H1 (cell line): Measurements from ENCODE around the gene MROH7. TPM values are rescaled to one million over a fixed set of nuclear protein-coding genes. Genes with fewer than 3 reads are reported as not detected.

Experiments
- CTCF ChIA-PET: fragments of 300-600 bp; sonication (Branson Sonifier 250); formaldehyde crosslinking; loops from one replicate; lab custom pipeline; 2021; ENCODE audit not compliant: partially characterized antibody; lab: Charles Lee
- POLR2A ChIA-PET: fragments of 300-600 bp; sonication (Branson Sonifier 250); formaldehyde crosslinking; loops from one replicate; lab custom pipeline; 2021; ENCODE audit warnings: inconsistent platforms; ENCODE audit not compliant: partially characterized antibody; lab: Charles Lee
- DNase-seq, 2 experiments: peaks; one replicate each; pipeline versions ENCODE4 v3.0.0 to v3.0.0-alpha.2; 2010 to 2022; ENCODE audit warnings: low spot score in 2 of 2, low read depth in 1 of 2, mixed read lengths in 1 of 2
- FAIRE-seq: peaks from 2 replicates; lab custom pipeline; 2011; peaks lifted over from hg19 to GRCh38; lab: Jason Lieb, UNC
- H2AFZ ChIP-seq: 2 replicates; pipeline ENCODE4 v1.8.1; 2012; ENCODE audit warnings: low read length, inconsistent platforms
- H2AK5ac ChIP-seq: 2 replicates; pipeline ENCODE4 v1.6.1; 2013; ENCODE audit warnings: low read depth, low read length
- H2BK120ac ChIP-seq: replicated peaks from 2 replicates; pipeline ENCODE3; 2013; ENCODE audit warnings: low read depth, low read length, inconsistent platforms
- H2BK12ac ChIP-seq: 2 replicates; pipeline ENCODE4 v1.6.1; 2013; ENCODE audit warnings: low read depth, low read length
- H2BK15ac ChIP-seq: 2 replicates; pipeline ENCODE4 v1.6.1; 2013; ENCODE audit warnings: low read length
- H2BK20ac ChIP-seq: 2 replicates; pipeline ENCODE4 v1.6.1; 2013; ENCODE audit warnings: low read length
- H2BK5ac ChIP-seq: 2 replicates; pipeline ENCODE4 v1.6.1; 2013; ENCODE audit warnings: low read depth, low read length
- H3K14ac ChIP-seq: 2 replicates; pipeline ENCODE4 v1.6.1; 2013; ENCODE audit warnings: inconsistent platforms; ENCODE audit not compliant: insufficient read length
- H3K18ac ChIP-seq: 2 replicates; pipeline ENCODE4 v1.6.1; 2013; ENCODE audit warnings: low read length; ENCODE audit errors: extremely low read depth
- H3K23ac ChIP-seq: 2 replicates; pipeline ENCODE4 v1.6.1; 2013; ENCODE audit warnings: inconsistent platforms; ENCODE audit not compliant: insufficient read length
- H3K23me2 ChIP-seq: 2 replicates; pipeline ENCODE4 v1.6.1; 2013; ENCODE audit warnings: low read depth, low read length
- H3K27ac ChIP-seq: 2 replicates; pipeline ENCODE4 v1.6.1; 2011; ENCODE audit warnings: low read depth, low read length, inconsistent platforms
- H3K27me3 ChIP-seq, 4 experiments: replicated peaks in 1 of 4; 1 replicate in 1 of 4; 2 replicates in 3 of 4; pipeline versions ENCODE4 v1.6.1 to v1.8.1; 2011 to 2013; ENCODE audit warnings: low read length in 3 of 4, mild to moderate bottlenecking in 3 of 4, inconsistent platforms in 2 of 4, mixed read lengths in 2 of 4, moderate library complexity in 1 of 4; ENCODE audit not compliant: control insufficient read depth in 3 of 4, insufficient read depth in 3 of 4; ENCODE audit errors: extremely low read depth in 1 of 4
- H3K36me3 ChIP-seq, 4 experiments: 2 replicates each; pipeline versions ENCODE4 v1.6.1 to v1.8.1; 2011 to 2013; ENCODE audit warnings: mild to moderate bottlenecking in 4 of 4, low read length in 3 of 4, moderate library complexity in 2 of 4, control low read depth in 1 of 4, inconsistent platforms in 1 of 4; ENCODE audit not compliant: insufficient read depth in 4 of 4, control insufficient read depth in 2 of 4
- H3K4ac ChIP-seq: replicated peaks from 2 replicates; pipeline ENCODE3; 2013; ENCODE audit warnings: low read length, low read depth, mixed read lengths, inconsistent platforms; ENCODE audit not compliant: insufficient read length
- H3K4me1 ChIP-seq, 4 experiments: replicated peaks in 1 of 4; 1 replicate in 1 of 4; 2 replicates in 3 of 4; pipeline versions ENCODE4 v1.6.1 to v1.8.1; 2011 to 2013; ENCODE audit warnings: low read length in 3 of 4, inconsistent platforms in 2 of 4, mixed read lengths in 1 of 4; ENCODE audit not compliant: insufficient read depth in 4 of 4, control insufficient read depth in 3 of 4
- H3K4me2 ChIP-seq, 2 experiments: 2 replicates each; pipeline versions ENCODE4 v1.6.1 to v1.8.1; 2011 to 2013; ENCODE audit warnings: low read depth in 2 of 2, low read length in 2 of 2, control low read depth in 1 of 2, inconsistent platforms in 1 of 2, mild to moderate bottlenecking in 1 of 2; ENCODE audit not compliant: insufficient read depth in 1 of 2
- H3K4me3 ChIP-seq, 4 experiments: fragments of 200-600, 300-600 bp in 1 of 4; sonication (generic), shearing (Covaris generic), sonication (Bioruptor Twin) in 1 of 4; 2 replicates each; pipeline versions ENCODE4 v1.5.1 to v1.8.1; 2011 to 2016; ENCODE audit warnings: low read length in 4 of 4, low read depth in 3 of 4, control low read depth in 2 of 4, inconsistent platforms in 2 of 4, mild to moderate bottlenecking in 2 of 4, mixed read lengths in 1 of 4, moderate library complexity in 1 of 4; ENCODE audit not compliant: insufficient read depth in 2 of 4; ENCODE audit errors: extremely low read depth in 1 of 4
- H3K56ac ChIP-seq: replicated peaks from 2 replicates; pipeline ENCODE3; 2013; ENCODE audit warnings: low read depth, mild to moderate bottlenecking, mixed read lengths, low read length, inconsistent platforms; ENCODE audit not compliant: insufficient read length
- H3K79me1 ChIP-seq: 2 replicates; pipeline ENCODE4 v1.6.1; 2013; ENCODE audit warnings: low read depth, low read length, control low read depth
- H3K79me2 ChIP-seq, 2 experiments: 2 replicates each; pipeline versions ENCODE4 v1.6.1 to v1.8.1; 2012 to 2013; ENCODE audit warnings: low read length in 2 of 2, mild to moderate bottlenecking in 2 of 2, inconsistent platforms in 1 of 2; ENCODE audit not compliant: insufficient read depth in 2 of 2, control insufficient read depth in 1 of 2
- H3K9ac ChIP-seq, 4 experiments: replicated peaks in 1 of 4; 1 replicate in 1 of 4; 2 replicates in 3 of 4; pipeline versions ENCODE4 v1.6.1 to v1.8.1; 2011 to 2013; ENCODE audit warnings: low read depth in 3 of 4, low read length in 3 of 4, control low read depth in 2 of 4, mild to moderate bottlenecking in 2 of 4, moderate library complexity in 2 of 4, inconsistent platforms in 1 of 4; ENCODE audit errors: extremely low read depth in 1 of 4
- H3K9me3 ChIP-seq, 2 experiments: 2 replicates each; pipeline versions ENCODE4 v1.6.1 to v1.8.1; 2012 to 2013; ENCODE audit warnings: mild to moderate bottlenecking in 2 of 2, moderate library complexity in 2 of 2, control low read depth in 1 of 2, inconsistent platforms in 1 of 2, low read depth in 1 of 2, low read length in 1 of 2, mixed read lengths in 1 of 2; ENCODE audit not compliant: insufficient read depth in 2 of 2
- H4K20me1 ChIP-seq, 2 experiments: replicated peaks in 1 of 2; 2 replicates each; pipeline versions ENCODE3 to v1.8.1; 2011 to 2013; ENCODE audit warnings: inconsistent platforms in 2 of 2, low read length in 2 of 2, mild to moderate bottlenecking in 1 of 2; ENCODE audit not compliant: insufficient read depth in 2 of 2, control insufficient read depth in 1 of 2
- H4K5ac ChIP-seq: 2 replicates; pipeline ENCODE4 v1.6.1; 2013; ENCODE audit warnings: low read length, low read depth, mixed read lengths, inconsistent platforms; ENCODE audit not compliant: insufficient read length
- H4K8ac ChIP-seq: 2 replicates; pipeline ENCODE4 v1.8.0; 2013; ENCODE audit warnings: mild to moderate bottlenecking, moderate library complexity, low read length, inconsistent platforms; ENCODE audit not compliant: insufficient read depth; ENCODE audit errors: extremely low read depth
- H4K91ac ChIP-seq: replicated peaks from 2 replicates; pipeline ENCODE3; 2013; ENCODE audit warnings: low read length, mixed read lengths, inconsistent platforms; ENCODE audit not compliant: insufficient read length
- ASH2L ChIP-seq: fragments of 200-600, 300-600 bp; sonication (generic); IDR thresholded peaks from one replicate; pipeline ENCODE4 v1.7.1; 2017; ENCODE audit warnings: low read length
- E2F6 ChIP-seq: IDR thresholded peaks from 2 replicates; pipeline ENCODE4 v1.6.1; 2012; ENCODE audit warnings: inconsistent platforms
- GABPA ChIP-seq: IDR thresholded peaks from 2 replicates; pipeline ENCODE4 v1.6.1; 2011; ENCODE audit warnings: mild to moderate bottlenecking, low read length, moderate library complexity, borderline replicate concordance; ENCODE audit not compliant: insufficient read depth
- JUND ChIP-seq: IDR thresholded peaks from 2 replicates; pipeline ENCODE4 v1.6.1; 2011; ENCODE audit warnings: mild to moderate bottlenecking, improper control_type of control experiment, low read length
- MAFK ChIP-seq: IDR thresholded peaks from 2 replicates; pipeline ENCODE4 v1.6.1; 2012; ENCODE audit warnings: low read depth, mild to moderate bottlenecking, improper control_type of control experiment, low read length
- MAX ChIP-seq: IDR thresholded peaks from 2 replicates; pipeline ENCODE4 v1.6.1; 2012; ENCODE audit warnings: inconsistent platforms
- POLR2AphosphoS5 ChIP-seq: IDR thresholded peaks from 2 replicates; pipeline ENCODE4 v1.6.1; 2011; ENCODE audit warnings: low read depth, low read length
- RFX5 ChIP-seq: IDR thresholded peaks from 2 replicates; pipeline ENCODE4 v1.6.1; 2011; ENCODE audit warnings: low read depth, low read length, improper control_type of control experiment, borderline replicate concordance
- RXRA ChIP-seq: IDR thresholded peaks from 2 replicates; pipeline ENCODE4 v1.6.1; 2011; ENCODE audit warnings: low read depth, mild to moderate bottlenecking, low read length, moderate library complexity; ENCODE audit not compliant: insufficient read depth
- SAP30 ChIP-seq: fragments of 300-600 bp; sonication (generic); IDR thresholded peaks from 2 replicates; pipeline ENCODE4 v1.7.1; 2012; ENCODE audit warnings: low read length, moderate library complexity, mild to moderate bottlenecking, inconsistent platforms; ENCODE audit not compliant: insufficient read depth, insufficient replicate concordance
- SP2 ChIP-seq: IDR thresholded peaks from 2 replicates; pipeline ENCODE4 v1.6.1; 2012; ENCODE audit warnings: mild to moderate bottlenecking, low read length, inconsistent platforms
- SRF ChIP-seq: IDR thresholded peaks from 2 replicates; pipeline ENCODE4 v1.6.1; 2011; ENCODE audit warnings: mild to moderate bottlenecking, low read depth, low read length, moderate library complexity
- TAF7 ChIP-seq: optimal IDR thresholded peaks from 2 replicates; pipeline ENCODE3; 2011; ENCODE audit warnings: low read depth, mild to moderate bottlenecking, inconsistent platforms, low read length, moderate library complexity, borderline replicate concordance
- YY1 ChIP-seq: IDR thresholded peaks from 2 replicates; pipeline ENCODE4 v1.6.1; 2011; ENCODE audit warnings: low read depth, mild to moderate bottlenecking, low read length
- WGBS, 2 experiments: shearing (Covaris generic) in 1 of 2; methylation state at CpG; one replicate each; pipeline versions ENCODE4 v1.1.6 to v1.1.7; 2013 to 2015; ENCODE audit warnings: low lambda C conversion rate in 2 of 2, mixed read lengths in 2 of 2, inconsistent platforms in 1 of 2, low coverage in 1 of 2, missing lambda C conversion rate in 1 of 2; ENCODE audit not compliant: insufficient replicate concordance in 2 of 2, insufficient coverage in 1 of 2, insufficient read length in 1 of 2; ENCODE audit errors: extremely low coverage in 1 of 2, missing lambda C conversion rate in 1 of 2; 5-methylcytosine and 5-hydroxymethylcytosine counted together
- polyA plus RNA-seq, 7 experiments: library from polyadenylated mRNA; depleted of rRNA in 3 of 7; stranded (reverse) in 5 of 7; unstranded in 2 of 7; fragments of >200 nt in 5 of 7; fragments of 200-250 nt in 2 of 7; gene quantifications; 1 replicate in 5 of 7; 2 replicates in 1 of 7; 4 replicates in 1 of 7; pipeline versions ENCODE4 v1.2.1 to v1.2.3, GENCODE V29; 2011 to 2013; ENCODE audit warnings: missing spikeins in 2 of 7, mixed read lengths in 2 of 7
- total RNA-seq: library from RNA; stranded (reverse); fragmentation: NEBNext Ultra II Directional; extraction: Animal tissue kit (Norgen Biotek cat#: 25700); gene quantifications from 2 replicates; pipeline ENCODE4 v1.2.1, GENCODE V29; 2021

MROH7 gene
- total and polyA plus RNA-seq, 2 of the 8 experiments (the other 6 are each of a cell fraction or from before 2014, with no cell fraction given) = 0.07 to 0.20 TPM

GRCh38 chr1:54683453-54683852, 41.9 kb downstream of the MROH7 start:
- no peak overlapping the region for H2AK5ac ChIP-seq
- no peak overlapping the region for H4K5ac ChIP-seq
- H3K4ac ChIP-seq = no peak overlapping the region
- H3K18ac ChIP-seq = no peak overlapping the region
- DNase-seq (no peak), FAIRE-seq (no peak)
- no peak overlapping the region for H3K14ac ChIP-seq
- no peaks in the 10 kb centered on the region for H3K79me1 ChIP-seq
- H2AFZ ChIP-seq = no peak overlapping the region
- H3K36me3 ChIP-seq = no peaks in the 10 kb centered on the region
- H4K8ac ChIP-seq = no peak overlapping the region
- no peak overlapping the region for H3K27ac ChIP-seq
- H3K4me1 ChIP-seq = peaks cover 0 to 9% (median 3%) of the 10 kb centered on the region in 4 experiments; a peak in 3 of 7 replicates
- H3K23me2 ChIP-seq = no peaks in the 10 kb centered on the region
- H2BK12ac ChIP-seq = no peak overlapping the region
- H4K91ac ChIP-seq = no peak overlapping the region
- no peaks in the 10 kb centered on the region for H3K9me3 ChIP-seq
- H3K4me3 ChIP-seq = no peak overlapping the region
- H3K56ac ChIP-seq = no peak overlapping the region
- ChIA-PET POLR2A (no interaction called here), CTCF (interaction anchor here (1.2 to 5.6 kb wide), 3 partner anchors 8 to 13 kb away, joined by 3 to 33 read pairs (median 8); no protein-coding TSS in a partner anchor)
- H3K27me3 ChIP-seq = no peaks in the 10 kb centered on the region
- no peak overlapping the region for H2BK20ac ChIP-seq
- no peak overlapping the region for H3K4me2 ChIP-seq
- H4K20me1 ChIP-seq = no peaks in the 10 kb centered on the region
- H3K79me2 ChIP-seq = no peaks in the 10 kb centered on the region
- no peak overlapping the region for H3K23ac ChIP-seq
- H2BK120ac ChIP-seq = no peak overlapping the region
- no peak overlapping the region for H3K9ac ChIP-seq
- no peak overlapping the region for H2BK5ac ChIP-seq
- H2BK15ac ChIP-seq = no peak overlapping the region
- 88% methylated on average over 6 of the region's 6 CpGs; no CpG with 5 or more reads in 1 of the 2 experiments for WGBS, 2 experiments
- TF ChIP-seq JUND = no peak
- no peak for TF ChIP-seq TAF7
- TF ChIP-seq ASH2L = no peak
- no peak for TF ChIP-seq YY1
- no peak for TF ChIP-seq SAP30
- no peak for TF ChIP-seq SRF
- TF ChIP-seq E2F6 = no peak
- no peak for TF ChIP-seq RFX5
- TF ChIP-seq POLR2AphosphoS5 = no peak
- TF ChIP-seq SP2 = no peak
- TF ChIP-seq MAFK = no peak
- no peak for TF ChIP-seq RXRA
- TF ChIP-seq MAX = no peak
- TF ChIP-seq GABPA = no peak
